H1 (cell line): Measurements from ENCODE around the gene CST11. TPM values are rescaled to one million over a fixed set of nuclear protein-coding genes. Genes with fewer than 3 reads are reported as not detected.

Source experiments
- ATF3 ChIP-seq: IDR thresholded peaks from 2 replicates; pipeline ENCODE4 v1.6.1; 2011; ENCODE audit warnings: low read depth, mild to moderate bottlenecking, low read length; ENCODE audit not compliant: insufficient read depth
- CHD7 ChIP-seq: fragments of 300-600 bp; sonication (generic); IDR thresholded peaks from 2 replicates; pipeline ENCODE4 v1.7.1; 2012; ENCODE audit warnings: low read length, moderate library complexity, mild to moderate bottlenecking, inconsistent platforms; ENCODE audit not compliant: insufficient replicate concordance
- CREB1 ChIP-seq: IDR thresholded peaks from 2 replicates; pipeline ENCODE4 v1.6.1; 2012; ENCODE audit warnings: inconsistent platforms
- EZH2 ChIP-seq: fragments of 200-600 bp; sonication (generic); IDR thresholded peaks from 2 replicates; pipeline ENCODE4 v1.7.1; 2012; ENCODE audit warnings: low read depth, mild to moderate bottlenecking, moderate library complexity, low read length, inconsistent platforms; ENCODE audit not compliant: severe bottlenecking
- GTF2F1 ChIP-seq: IDR thresholded peaks from 2 replicates; pipeline ENCODE4 v1.6.1; 2012; ENCODE audit warnings: low read depth, low read length, improper control_type of control experiment, borderline replicate concordance
- JUND ChIP-seq: IDR thresholded peaks from 2 replicates; pipeline ENCODE4 v1.6.1; 2011; ENCODE audit warnings: mild to moderate bottlenecking, improper control_type of control experiment, low read length
- PHF8 ChIP-seq: fragments of 200-600 bp; sonication (generic); conservative IDR thresholded peaks from 2 replicates; pipeline ENCODE4 v1.7.1; 2012; ENCODE audit warnings: low read depth, mild to moderate bottlenecking, inconsistent platforms, low read length, moderate library complexity
- SIRT6 ChIP-seq: IDR thresholded peaks from one replicate; pipeline ENCODE4 v1.7.1; 2012; ENCODE audit warnings: low read length, inconsistent platforms
- SRF ChIP-seq: IDR thresholded peaks from 2 replicates; pipeline ENCODE4 v1.6.1; 2011; ENCODE audit warnings: mild to moderate bottlenecking, low read depth, low read length, moderate library complexity
- TBP ChIP-seq: IDR thresholded peaks from 2 replicates; pipeline ENCODE4 v1.6.1; 2011; ENCODE audit warnings: low read depth, low read length, improper control_type of control experiment
- polyA plus RNA-seq, 7 experiments: library from polyadenylated mRNA; depleted of rRNA in 3 of 7; stranded (reverse) in 5 of 7; unstranded in 2 of 7; fragments of >200 nt in 5 of 7; fragments of 200-250 nt in 2 of 7; gene quantifications; 1 replicate in 5 of 7; 2 replicates in 1 of 7; 4 replicates in 1 of 7; pipeline versions ENCODE4 v1.2.1 to v1.2.3, GENCODE V29; 2011 to 2013; ENCODE audit warnings: missing spikeins in 2 of 7, mixed read lengths in 2 of 7
- total RNA-seq: library from RNA; stranded (reverse); fragmentation: NEBNext Ultra II Directional; extraction: Animal tissue kit (Norgen Biotek cat#: 25700); gene quantifications from 2 replicates; pipeline ENCODE4 v1.2.1, GENCODE V29; 2021

Gene CST11
- total and polyA plus RNA-seq, 2 of the 8 experiments (the other 6 are each of a cell fraction or from before 2014, with no cell fraction given) = 2.0 TPM; not detected in 1

- no peak for TF ChIP-seq CHD7
- TF ChIP-seq TBP = no peak
- TF ChIP-seq PHF8 = no peak
- TF ChIP-seq ATF3 = no peak
- no peak for TF ChIP-seq SIRT6
- no peak for TF ChIP-seq CREB1
- no peak for TF ChIP-seq JUND
- TF ChIP-seq GTF2F1 = no peak
- no peak for TF ChIP-seq EZH2
- no peak for TF ChIP-seq SRF
Measured at GRCh38 chr20:23407781-23408464, 44.8 kb downstream of the CST11 start (continued).
